Amniotic stem cell (primary cell): ENCODE data around the gene C1orf198.

Source experiments
- DNase-seq: peaks from one replicate; lab custom pipeline; 2025; lab: John Stamatoyannopoulos, UW

The C1orf198 gene

DNA sequence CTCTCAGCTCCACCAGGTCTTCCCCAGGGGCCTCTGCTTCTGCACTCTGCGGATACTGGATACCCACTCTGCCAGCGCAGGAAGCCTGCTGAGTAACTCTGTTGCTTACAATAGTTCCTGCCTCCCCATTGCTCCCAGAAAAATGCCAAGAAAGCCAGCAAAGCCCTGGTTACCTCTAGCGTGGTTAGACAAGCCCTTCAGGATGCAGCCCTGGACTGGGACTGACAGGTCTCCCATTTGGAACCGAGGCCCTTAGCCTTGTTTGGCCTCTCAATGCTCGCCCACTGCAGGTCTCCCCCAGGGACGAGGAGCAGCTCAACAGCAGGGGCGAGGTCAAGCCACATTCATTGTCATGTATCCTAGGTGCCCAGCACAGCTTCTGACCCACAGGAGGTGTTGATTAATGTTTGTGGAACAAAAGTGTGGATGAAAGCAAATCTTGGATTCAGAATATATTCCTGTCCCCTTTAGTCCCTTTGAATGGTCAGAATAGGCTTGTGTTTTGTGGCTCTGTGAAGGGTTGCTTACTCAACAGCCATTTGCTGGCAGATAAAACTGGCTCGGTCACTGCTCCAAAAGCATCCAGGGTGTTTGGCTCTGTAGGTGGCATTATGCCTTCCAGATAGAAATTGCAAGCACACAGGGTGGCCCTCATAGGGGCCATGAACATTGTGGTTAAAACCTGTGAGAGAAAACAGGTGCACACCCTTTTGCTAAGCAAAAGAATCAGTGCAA lies 58.9 kb downstream of the C1orf198 start:
- DNase-seq, result no peak

- DNase-seq, result no peak
Observed at GRCh38 chr1:230808281-230808872, 59.9 kb downstream of the C1orf198 start.

- DNase-seq, result no peak
Observed at GRCh38 chr1:230807561-230808280, 60.6 kb downstream of the C1orf198 start.

DNA sequence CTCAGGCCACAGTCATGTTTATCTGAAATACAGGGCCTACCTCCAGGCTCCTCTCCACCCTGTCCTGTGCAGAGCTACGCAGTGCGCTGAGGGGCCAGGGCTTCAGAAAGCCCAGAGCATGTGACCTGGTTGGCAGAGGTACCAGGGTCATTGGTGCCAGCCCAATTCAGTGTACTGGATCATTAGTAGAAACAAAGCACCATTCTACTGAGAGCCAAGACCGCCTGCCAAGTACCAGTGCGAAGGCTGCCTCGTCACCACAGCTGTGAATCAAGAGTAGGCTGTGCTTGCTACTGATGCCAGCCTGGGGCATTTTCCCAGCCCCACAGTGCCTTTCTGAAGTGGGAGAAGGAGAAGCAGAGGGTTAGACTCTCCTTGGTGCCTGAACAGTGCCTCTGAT lies 61.3 kb downstream of the C1orf198 start:
- no peak for DNase-seq

GRCh38 chr1:230806552-230806951 lies 61.8 kb downstream of the C1orf198 start:
- no peak for DNase-seq

- no peak for DNase-seq
Observed at GRCh38 chr1:230804396-230804795, 63.9 kb downstream of the C1orf198 start.

DNA sequence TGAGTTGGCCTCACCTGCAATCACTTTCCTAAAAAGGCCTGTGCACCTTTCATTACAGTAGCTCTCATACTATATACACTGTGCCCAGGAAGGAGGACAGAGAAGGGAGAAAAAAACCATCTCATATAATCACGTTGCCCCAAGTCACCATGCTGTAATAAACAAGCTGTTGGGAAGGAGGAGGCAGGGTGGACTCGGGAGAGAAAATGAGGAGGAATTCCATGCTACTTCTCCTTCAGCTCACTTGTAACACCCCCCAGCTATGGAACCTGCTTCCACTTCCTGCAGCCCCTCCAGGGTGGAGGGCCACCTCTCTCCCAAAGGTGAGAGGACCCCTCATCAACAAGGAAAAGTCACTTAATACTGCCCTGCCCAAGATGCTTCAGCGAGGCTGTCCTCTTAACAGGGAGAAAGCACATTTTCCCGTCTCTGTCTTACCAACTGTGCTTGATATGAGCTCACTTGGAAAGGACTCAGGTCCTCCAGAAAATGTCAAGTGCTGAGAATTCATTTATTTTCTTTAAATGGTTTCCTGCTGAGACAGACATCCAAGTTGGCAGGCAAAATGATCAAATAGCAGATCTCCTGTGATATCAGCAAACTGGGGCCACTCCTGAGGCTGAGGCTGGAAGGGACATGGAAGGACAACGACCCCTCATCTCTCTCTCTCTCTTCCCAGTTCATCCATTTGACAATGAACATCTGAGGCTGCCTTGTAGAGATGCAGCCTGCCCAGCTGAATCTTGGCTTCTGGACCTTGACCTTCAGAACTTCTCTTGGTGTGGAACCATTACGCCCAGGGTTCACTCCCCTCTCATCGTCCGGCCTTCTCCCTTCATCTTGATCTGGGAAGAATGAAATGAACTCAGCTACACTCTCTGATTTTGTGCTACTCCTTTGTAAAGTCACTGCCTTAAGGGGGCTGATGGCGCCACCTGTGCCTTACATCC lies 67.2 kb downstream of the C1orf198 start:
- DNase-seq, result no peak

DNA sequence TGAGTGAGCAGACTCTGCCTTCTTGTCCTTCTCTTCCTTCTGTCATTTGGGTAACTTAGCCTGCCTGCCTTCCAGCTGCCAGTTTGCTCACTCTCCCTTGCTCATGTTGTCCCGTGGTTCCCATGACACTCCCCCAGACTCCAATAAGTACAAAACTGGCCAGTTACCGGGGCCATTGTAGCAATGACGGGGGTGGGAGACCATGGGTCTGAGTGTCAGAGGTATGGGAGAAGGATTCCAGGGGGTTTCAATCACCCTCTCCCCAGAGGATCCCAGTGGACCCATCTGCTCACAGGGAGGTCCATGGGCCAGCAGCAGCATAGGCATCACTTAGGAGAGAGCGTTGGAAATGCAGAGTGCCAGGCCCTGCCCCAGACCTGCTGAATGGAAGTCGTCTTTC lies 69.8 kb downstream of the C1orf198 start:
- no peak for DNase-seq

- peak; percentile 52 for DNase-seq
Observed at GRCh38 chr1:230797942-230798365, 70.4 kb downstream of the C1orf198 start.

DNA sequence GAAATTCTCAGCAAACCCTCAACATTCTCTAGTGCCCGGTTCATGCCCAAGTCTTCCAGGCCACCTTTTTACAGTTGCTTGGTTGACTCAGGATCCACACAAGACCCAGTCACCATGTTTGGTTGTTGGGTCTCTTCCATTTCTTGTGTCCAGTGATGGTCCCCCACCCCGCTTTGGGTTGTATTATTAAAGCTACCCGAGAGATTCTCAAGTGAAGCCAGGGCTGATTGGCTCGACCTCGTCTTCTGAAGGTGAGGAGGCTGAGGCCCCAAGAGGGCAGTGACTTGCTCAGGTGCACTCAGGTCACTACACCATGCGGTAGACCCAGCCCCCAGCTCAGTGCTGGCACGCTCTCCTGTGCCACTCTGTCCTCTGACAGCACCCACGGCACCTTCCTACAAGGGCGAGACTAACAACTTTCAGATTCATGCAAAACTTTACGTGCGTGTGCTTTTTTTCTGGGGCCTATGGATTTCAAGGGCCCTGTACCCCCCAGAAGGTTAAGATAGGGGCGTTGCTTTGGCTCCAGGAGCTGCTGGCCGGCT lies 70.9 kb downstream of the C1orf198 start:
- no peak for DNase-seq

DNA sequence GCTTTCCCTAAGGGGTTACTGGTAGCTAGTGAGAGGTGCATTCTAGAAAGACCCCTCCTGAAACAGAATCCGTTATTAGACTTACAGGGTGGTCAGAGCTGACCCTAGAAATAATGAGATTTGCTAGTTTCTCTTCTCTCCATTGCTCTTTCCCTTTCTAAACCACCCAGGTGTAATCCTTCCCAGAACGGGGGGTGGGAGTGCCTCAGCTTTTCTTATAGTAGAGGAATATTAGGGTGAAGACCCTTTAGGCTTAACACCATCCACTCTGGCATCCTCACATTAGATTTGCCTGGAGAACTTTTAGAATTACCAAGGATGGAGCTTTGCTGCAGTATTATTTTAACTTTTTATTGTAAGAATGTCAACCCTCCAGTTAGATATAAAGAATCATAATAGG lies 71.7 kb downstream of the C1orf198 start:
- no peak for DNase-seq

DNA sequence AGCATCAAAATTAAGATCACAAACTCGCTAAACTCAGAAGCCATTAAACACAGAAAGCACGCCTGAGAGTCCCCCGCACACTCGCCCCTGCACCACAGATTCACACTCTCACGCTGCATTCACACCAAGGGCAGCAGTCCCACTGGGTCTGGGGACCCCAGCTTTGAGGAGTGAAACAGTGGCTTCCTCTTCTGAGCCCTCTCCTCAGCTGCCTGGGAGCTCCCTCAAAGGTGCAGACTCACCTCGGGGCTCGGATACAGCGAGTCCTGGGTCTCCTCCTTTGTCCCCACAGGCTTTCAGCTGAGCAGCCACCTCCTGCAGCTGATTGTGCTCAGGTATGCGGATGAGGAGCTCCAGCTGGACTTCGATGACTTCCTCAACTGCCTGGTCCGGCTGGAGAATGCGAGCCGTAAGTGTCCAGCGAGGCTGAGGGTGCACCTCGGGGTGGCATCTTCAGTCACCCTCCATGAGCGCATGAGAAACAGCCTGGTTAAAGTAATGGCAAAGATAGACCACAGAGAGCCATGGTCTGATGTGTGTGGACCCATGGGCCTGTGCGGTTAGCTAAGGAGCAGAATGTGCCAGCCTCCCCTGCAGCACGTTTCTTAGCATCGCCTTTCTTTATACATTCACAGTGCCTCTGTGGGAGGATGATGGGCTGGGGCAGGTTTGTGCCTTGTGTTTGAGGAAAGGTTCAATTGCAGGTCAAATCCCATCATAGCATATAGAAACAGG lies 73.3 kb downstream of the C1orf198 start:
- DNase-seq, result no peak

DNA sequence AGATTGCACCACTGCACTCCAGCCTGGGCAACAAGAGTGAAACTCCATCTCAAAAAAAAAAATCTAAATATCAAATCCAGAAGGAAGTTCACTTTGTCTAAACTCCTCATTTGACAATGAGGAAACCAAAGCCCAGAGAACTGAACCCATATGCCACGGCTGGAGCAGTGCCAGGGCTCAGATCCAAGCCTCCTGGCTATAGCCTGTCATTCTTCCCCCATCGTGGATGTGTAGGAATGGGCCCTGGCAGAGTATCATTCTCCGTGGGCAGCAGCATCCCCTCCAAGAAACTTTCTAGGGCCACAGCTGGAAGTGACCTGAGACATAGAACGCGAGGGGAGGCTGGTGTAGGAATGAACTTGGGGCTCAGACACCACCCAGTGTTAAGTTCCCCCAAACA lies 73.9 kb downstream of the C1orf198 start:
- DNase-seq, result no peak

DNA sequence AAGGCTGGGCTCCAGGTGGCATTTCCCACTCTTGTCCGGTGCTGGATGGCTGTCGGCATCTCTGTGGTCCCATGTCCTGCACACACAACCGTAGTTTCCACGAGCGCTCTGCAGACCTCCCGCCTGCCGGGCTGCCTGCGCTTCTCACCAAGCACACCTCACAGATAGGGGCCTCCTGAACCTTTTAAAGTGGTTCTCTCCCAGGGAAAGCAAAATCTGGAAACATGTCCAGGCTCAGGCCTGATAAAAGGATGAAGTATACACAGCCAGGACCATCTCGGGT lies 74.9 kb downstream of the C1orf198 start:
- no peak for DNase-seq

DNA sequence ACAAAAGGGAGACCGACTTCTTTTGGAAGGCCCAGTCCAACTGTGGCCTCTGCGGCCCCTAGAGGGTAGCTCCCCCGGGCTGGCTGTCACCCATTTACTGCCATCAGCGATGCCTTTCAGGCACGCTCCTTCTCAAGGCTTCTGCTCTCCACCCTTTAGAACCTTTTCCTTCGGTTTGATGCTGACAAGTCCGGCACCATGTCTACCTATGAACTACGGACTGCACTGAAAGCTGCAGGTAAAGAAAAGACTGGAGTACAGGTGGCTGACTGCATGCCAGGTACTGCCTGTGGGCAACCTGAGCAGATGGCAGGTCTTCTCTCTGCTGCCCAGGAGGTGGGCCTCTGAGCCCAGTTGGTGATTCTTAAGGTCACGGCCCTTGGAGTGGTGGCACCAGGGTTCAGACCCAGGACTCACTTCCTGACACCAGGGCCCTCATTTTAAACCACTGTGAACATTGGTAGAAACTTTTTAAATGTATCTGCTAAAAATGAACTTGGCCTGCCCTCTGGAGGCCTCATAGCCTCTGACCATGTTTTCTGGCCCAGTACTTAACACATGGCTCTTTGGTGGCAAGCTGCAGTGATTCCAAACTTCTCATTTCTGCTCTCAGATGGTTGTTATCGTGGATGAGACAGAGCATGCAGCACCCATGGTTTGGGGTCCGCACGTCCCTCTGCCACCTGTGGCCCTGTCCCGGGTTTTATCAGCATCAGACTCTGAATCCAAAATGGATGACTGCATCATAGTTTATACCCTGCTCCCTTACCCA lies 75.4 kb downstream of the C1orf198 start:
- DNase-seq, result no peak

DNA sequence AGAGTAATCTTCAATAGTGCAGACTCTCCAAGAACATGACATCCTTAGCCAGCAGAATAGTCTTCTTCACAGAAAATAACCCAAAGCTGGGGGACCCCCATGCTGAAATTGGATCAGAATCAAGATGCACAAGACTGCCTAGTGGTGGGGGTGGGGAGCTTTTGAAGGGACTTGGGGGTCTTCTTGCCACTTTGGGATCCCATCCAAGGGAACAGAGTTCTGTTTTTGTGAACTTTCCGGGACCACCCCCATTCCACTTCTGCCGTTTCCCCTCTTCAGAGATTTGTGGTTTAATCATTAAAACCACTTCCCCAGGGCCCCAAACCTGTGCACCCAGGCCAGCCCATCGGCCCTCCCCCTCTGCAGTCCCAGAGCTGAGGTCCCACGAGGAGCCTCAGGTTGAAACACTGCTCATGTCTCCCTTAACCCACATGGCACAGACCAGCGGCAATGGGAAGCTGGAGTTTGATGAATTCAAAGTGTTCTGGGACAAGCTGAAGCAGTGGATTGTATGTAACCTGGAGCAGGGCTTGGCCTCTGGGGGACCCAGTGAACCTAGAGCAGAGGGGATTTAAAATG lies 76.2 kb downstream of the C1orf198 start:
- DNase-seq, result no peak

DNA sequence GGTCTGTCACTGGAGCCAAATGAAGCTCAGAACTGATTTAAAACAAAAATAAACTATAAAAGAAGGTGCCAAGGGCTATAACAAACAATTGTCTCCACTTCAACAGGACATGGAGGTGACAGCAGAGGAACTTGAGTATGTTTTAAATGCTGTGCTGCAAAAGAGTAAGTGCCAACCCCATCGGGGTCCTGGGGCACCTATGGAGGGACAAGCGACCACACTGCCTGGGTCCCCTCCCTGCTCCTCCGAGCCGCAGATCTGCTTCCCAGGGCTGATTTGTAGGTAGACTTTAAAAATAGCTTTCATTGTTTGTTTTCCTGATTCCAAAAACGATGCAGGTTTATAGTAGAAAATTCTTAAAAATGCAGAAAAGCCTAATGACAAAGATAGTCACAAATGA lies 78.3 kb downstream of the C1orf198 start:
- DNase-seq, result no peak

DNA sequence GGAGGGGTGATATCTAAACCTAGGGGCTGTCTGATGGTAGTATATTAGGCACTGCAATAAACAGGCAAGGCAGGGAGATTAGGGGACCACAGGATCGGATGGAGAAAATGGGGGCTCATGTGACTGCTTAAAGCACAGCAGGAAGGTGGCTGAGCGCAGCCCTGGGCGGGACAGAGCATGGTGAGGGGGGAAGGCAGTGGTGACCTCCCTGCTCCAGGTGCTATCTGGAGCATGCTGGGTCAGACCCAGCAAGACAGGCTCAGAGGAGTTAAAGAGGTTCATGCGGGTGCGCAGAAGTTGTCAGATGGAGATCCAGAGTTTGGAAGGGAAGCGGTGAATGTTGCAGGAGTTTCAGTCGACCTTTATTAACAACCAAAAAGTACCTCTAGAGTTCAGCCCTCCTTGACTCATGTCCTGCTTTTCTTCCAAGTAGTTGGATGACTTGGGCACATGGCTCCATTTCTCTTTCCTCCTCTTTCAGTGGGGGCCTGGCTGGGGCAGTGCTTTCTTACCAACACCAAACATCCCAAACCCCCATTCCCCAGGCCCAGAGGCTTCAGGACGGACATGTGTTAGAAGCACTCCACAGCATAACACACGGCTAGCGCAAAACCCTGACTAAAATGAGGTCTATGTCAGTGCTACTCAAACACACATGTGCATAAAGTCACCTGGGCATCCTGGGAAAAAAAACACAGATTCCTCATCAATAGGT lies 79.6 kb downstream of the C1orf198 start:
- no peak for DNase-seq

DNA sequence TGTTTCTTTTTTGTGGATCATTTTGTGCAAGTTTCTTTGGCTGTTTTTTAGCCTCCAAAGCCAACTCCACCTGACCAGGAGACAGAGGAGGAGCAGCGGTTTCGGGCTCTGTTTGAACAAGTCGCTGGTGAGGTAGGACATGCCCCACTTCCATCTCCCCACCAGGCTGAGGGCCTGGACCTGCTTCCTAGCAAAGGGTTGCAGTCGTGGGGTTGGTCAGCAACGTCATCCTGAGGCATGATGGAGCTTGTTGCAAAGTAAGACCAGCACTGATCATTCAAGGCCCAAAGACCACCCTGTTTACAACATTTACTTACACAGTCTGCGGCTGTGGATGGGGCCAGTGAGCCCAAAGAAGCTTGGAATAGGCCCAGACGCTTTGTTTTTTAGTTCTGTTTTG lies 80.8 kb downstream of the C1orf198 start:
- DNase-seq, result no peak
